ENCODE results near the gene MACROD2. TPM values are rescaled to one million over a fixed set of nuclear protein-coding genes. Genes with fewer than 3 reads are reported as not detected.

Gene MACROD2
- total and polyA plus RNA-seq, 2 experiments from 2014 or later = 2.8 to 4.3 TPM

GRCh38 chr20:14536738-14537137 lies 541.4 kb downstream of the MACROD2 start (continued):
- TF ChIP-seq ZNF114 (CRISPR knock-in tag; IDR thresholded peaks at IDR 0.05) (no peak), STAT1 (IDR thresholded peaks at IDR 0.05; ENCODE audit: unreplicated experiment) (no peak), ZNF331 (CRISPR knock-in tag; IDR thresholded peaks at IDR 0.05; ENCODE audit: low read depth) (no peak), EZH2phosphoT487 (IDR thresholded peaks at IDR 0.05; ENCODE audit: unreplicated experiment) (no peak)

- TF ChIP-seq POLR2AphosphoS5 (IDR thresholded peaks at IDR 0.05; ENCODE audit: low read depth) = no peak
- H3K79me2 ChIP-seq (replicated peaks; ENCODE audit: insufficient read depth) = no peaks in the 10 kb centered on the region
- H3K4me2 ChIP-seq = no peak overlapping the region
- Mint-ChIP-seq H3K27ac (no peak overlapping the region), H3K36me3 (ENCODE audit: low read depth) (no peaks in the 10 kb centered on the region), H3K27me3 (ENCODE audit: insufficient read depth, low read depth, poor library complexity) (no peaks in the 10 kb centered on the region), H3K4me1 (no peaks in the 10 kb centered on the region), H3K4me3 (no peak overlapping the region), H3K9me3 (no peaks in the 10 kb centered on the region)
- H3K9me2 ChIP-seq (ENCODE audit: insufficient read depth) = 0 out of 2 replicates have a peak, but pooled peaks cover 3% of the 10 kb centered on the region
- H3K27ac ChIP-seq (ENCODE audit: low read depth) = no peak overlapping the region
- DNase-seq (ENCODE audit: low spot score) (no peak), ATAC-seq (no peak)
- no peaks in the 10 kb centered on the region for H3K36me3 ChIP-seq (ENCODE audit: insufficient read depth)
- no peaks in the 10 kb centered on the region for H3K27me3 ChIP-seq (ENCODE audit: insufficient read depth)
- H4K20me1 ChIP-seq (replicated peaks; ENCODE audit: insufficient read depth) = no peaks in the 10 kb centered on the region
- no peak overlapping the region for H3K4me3 ChIP-seq
- no peaks in the 10 kb centered on the region for H3F3A ChIP-seq (replicated peaks; ENCODE audit: low read depth)
- no peak overlapping the region for H2AFZ ChIP-seq
- H3K4me1 ChIP-seq (ENCODE audit: insufficient read depth) = no peaks in the 10 kb centered on the region
Measured at GRCh38 chr20:14538433-14538832, 543.1 kb downstream of the MACROD2 start.

DNA sequence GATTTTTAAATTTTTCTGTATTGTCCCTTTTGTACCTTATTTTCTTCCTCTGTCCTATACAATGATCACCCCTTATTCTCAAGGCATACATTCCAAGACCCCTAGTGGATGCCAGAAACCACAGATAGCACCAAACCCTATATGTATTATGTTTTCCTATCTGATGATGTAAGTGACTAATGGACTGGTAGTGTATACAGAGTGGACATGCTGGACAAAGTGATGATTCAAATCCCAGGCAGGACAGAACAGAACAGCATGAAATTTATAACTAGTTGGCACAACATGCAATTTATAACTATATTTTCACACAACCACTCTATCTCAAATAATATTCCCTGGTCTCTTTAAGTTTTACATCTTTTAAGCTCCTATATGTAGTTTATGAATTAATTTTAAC lies 547.7 kb downstream of the MACROD2 start:
- Histone ChIP-seq H3F3A (replicated peaks; ENCODE audit: low read depth) (no peaks in the 10 kb centered on the region), H3K4me2 (no peak overlapping the region), H3K79me2 (replicated peaks; ENCODE audit: insufficient read depth) (no peaks in the 10 kb centered on the region), H3K27me3 (ENCODE audit: insufficient read depth) (no peaks in the 10 kb centered on the region), H3K4me3 (no peak overlapping the region), H3K27ac (ENCODE audit: low read depth) (no peak overlapping the region), H4K20me1 (replicated peaks; ENCODE audit: insufficient read depth) (no peaks in the 10 kb centered on the region), H2AFZ (no peak overlapping the region), H3K9me2 (ENCODE audit: insufficient read depth) (0 out of 2 replicates have a peak, but pooled peaks cover 5% of the 10 kb centered on the region), H3K4me1 (ENCODE audit: insufficient read depth) (no peaks in the 10 kb centered on the region), H3K36me3 (ENCODE audit: insufficient read depth) (no peaks in the 10 kb centered on the region)
- ATAC-seq (no peak), DNase-seq (ENCODE audit: low spot score) (no peak)
- Mint-ChIP-seq H3K4me1 (no peaks in the 10 kb centered on the region), H3K36me3 (ENCODE audit: low read depth) (no peaks in the 10 kb centered on the region), H3K27me3 (ENCODE audit: insufficient read depth, low read depth, poor library complexity) (no peaks in the 10 kb centered on the region), H3K27ac (no peak overlapping the region), H3K4me3 (no peak overlapping the region), H3K9me3 (no peaks in the 10 kb centered on the region)
- TF ChIP-seq NANOG (IDR thresholded peaks at IDR 0.05; ENCODE audit: borderline replicate concordance) (no peak), ZNF114 (CRISPR knock-in tag; IDR thresholded peaks at IDR 0.05) (no peak), CTCF (conservative IDR thresholded peaks at IDR 0.05; ENCODE audit: low read depth in 2 of 2) (no peak), STAT1 (IDR thresholded peaks at IDR 0.05; ENCODE audit: unreplicated experiment) (no peak)
- TF ChIP-seq, protein P1, sequence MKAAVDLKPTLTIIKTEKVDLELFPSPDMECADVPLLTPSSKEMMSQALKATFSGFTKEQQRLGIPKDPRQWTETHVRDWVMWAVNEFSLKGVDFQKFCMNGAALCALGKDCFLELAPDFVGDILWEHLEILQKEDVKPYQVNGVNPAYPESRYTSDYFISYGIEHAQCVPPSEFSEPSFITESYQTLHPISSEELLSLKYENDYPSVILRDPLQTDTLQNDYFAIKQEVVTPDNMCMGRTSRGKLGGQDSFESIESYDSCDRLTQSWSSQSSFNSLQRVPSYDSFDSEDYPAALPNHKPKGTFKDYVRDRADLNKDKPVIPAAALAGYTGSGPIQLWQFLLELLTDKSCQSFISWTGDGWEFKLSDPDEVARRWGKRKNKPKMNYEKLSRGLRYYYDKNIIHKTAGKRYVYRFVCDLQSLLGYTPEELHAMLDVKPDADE (IDR thresholded peaks at IDR 0.05) = no peak

Measured in GM23338 (cell line).